Ishikawa (cell line): ENCODE data around the gene GRIA3.

Experiments used
- CEBPB ChIP-seq: IDR thresholded peaks from 2 replicates; pipeline ENCODE4 v1.6.1; 2012
- CREB1 ChIP-seq: IDR thresholded peaks from 2 replicates; pipeline ENCODE4 v1.6.1; 2012; ENCODE audit warnings: low read depth
- EGR1 ChIP-seq: IDR thresholded peaks from 2 replicates; pipeline ENCODE4 v1.6.1; 2012
- EP300 ChIP-seq: IDR thresholded peaks from 2 replicates; pipeline ENCODE4 v1.6.1; 2012; ENCODE audit warnings: borderline replicate concordance
- FOXM1 ChIP-seq: IDR thresholded peaks from 2 replicates; pipeline ENCODE4 v1.6.1; 2012; ENCODE audit warnings: low read depth, borderline replicate concordance
- NFIC ChIP-seq: IDR thresholded peaks from 2 replicates; pipeline ENCODE4 v1.6.1; 2012
- RAD21 ChIP-seq: IDR thresholded peaks from 2 replicates; pipeline ENCODE4 v1.6.1; 2012; ENCODE audit warnings: low read depth
- TAF1 ChIP-seq: IDR thresholded peaks from 2 replicates; pipeline ENCODE4 v1.6.1; 2012; ENCODE audit warnings: low read depth, mild to moderate bottlenecking
- TCF12 ChIP-seq: IDR thresholded peaks from 2 replicates; pipeline ENCODE4 v1.6.1; 2012; ENCODE audit warnings: low read depth
- TEAD4 ChIP-seq: IDR thresholded peaks from 2 replicates; pipeline ENCODE4 v1.6.1; 2012
- YY1 ChIP-seq: IDR thresholded peaks from 2 replicates; pipeline ENCODE4 v1.6.1; 2012; ENCODE audit warnings: low read depth
- ZBTB7A ChIP-seq: IDR thresholded peaks from 2 replicates; pipeline ENCODE4 v1.6.1; 2012; ENCODE audit warnings: low read depth
- TF ChIP-seq, protein P1 (sequence below): IDR thresholded peaks from 2 replicates; pipeline ENCODE4 v1.6.1; 2012
- TF ChIP-seq, protein P2 (sequence below): IDR thresholded peaks from 2 replicates; pipeline ENCODE4 v1.6.1; 2012; ENCODE audit warnings: low read depth, mild to moderate bottlenecking
- TF ChIP-seq, protein P3 (sequence below): IDR thresholded peaks from 2 replicates; pipeline ENCODE4 v1.6.1; 2012

Gene GRIA3

DNA sequence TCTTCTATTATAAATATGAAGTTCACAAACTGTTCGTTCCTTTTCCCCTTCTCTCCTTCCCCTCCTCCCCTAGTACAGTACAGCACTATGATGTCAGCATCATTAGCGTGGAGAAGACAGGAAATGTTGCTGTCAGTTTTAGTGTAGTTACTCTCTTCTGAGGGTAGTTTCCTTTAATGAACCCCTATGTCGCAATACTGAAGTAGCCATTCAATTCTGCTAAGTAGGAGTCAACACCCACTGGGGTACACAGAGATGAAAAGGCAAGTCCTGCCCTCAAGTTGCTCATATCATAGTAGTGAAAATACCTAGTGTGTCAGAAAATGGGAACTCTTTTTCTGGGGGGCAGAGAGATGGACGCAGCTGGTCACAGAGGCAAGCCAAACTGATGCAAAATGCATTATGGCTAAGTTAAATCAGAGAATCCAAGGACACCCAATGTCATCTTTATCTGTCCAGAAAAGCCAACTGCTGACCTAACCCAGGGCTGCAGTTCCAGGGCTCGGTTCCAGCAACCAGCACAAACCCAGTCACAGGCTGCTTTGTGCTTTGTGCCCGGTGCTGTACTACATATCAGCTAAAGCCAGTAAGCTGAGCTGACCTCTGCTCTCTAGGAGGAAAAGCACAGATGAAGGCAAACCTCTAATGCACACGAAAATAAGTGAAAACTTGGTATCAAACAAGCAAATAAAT is 31.5 kb downstream of the GRIA3 start:
- TF ChIP-seq EGR1 = no peak
- TF ChIP-seq FOXM1 = no peak
- TF ChIP-seq TEAD4 = no peak
- no peak for TF ChIP-seq CEBPB
- TF ChIP-seq EP300 = no peak
- TF ChIP-seq, protein P1, sequence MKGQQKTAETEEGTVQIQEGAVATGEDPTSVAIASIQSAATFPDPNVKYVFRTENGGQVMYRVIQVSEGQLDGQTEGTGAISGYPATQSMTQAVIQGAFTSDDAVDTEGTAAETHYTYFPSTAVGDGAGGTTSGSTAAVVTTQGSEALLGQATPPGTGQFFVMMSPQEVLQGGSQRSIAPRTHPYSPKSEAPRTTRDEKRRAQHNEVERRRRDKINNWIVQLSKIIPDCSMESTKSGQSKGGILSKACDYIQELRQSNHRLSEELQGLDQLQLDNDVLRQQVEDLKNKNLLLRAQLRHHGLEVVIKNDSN = no peak
- TF ChIP-seq, protein P2, sequence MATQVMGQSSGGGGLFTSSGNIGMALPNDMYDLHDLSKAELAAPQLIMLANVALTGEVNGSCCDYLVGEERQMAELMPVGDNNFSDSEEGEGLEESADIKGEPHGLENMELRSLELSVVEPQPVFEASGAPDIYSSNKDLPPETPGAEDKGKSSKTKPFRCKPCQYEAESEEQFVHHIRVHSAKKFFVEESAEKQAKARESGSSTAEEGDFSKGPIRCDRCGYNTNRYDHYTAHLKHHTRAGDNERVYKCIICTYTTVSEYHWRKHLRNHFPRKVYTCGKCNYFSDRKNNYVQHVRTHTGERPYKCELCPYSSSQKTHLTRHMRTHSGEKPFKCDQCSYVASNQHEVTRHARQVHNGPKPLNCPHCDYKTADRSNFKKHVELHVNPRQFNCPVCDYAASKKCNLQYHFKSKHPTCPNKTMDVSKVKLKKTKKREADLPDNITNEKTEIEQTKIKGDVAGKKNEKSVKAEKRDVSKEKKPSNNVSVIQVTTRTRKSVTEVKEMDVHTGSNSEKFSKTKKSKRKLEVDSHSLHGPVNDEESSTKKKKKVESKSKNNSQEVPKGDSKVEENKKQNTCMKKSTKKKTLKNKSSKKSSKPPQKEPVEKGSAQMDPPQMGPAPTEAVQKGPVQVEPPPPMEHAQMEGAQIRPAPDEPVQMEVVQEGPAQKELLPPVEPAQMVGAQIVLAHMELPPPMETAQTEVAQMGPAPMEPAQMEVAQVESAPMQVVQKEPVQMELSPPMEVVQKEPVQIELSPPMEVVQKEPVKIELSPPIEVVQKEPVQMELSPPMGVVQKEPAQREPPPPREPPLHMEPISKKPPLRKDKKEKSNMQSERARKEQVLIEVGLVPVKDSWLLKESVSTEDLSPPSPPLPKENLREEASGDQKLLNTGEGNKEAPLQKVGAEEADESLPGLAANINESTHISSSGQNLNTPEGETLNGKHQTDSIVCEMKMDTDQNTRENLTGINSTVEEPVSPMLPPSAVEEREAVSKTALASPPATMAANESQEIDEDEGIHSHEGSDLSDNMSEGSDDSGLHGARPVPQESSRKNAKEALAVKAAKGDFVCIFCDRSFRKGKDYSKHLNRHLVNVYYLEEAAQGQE = no peak
- TF ChIP-seq CREB1 = no peak
- TF ChIP-seq, protein P3, sequence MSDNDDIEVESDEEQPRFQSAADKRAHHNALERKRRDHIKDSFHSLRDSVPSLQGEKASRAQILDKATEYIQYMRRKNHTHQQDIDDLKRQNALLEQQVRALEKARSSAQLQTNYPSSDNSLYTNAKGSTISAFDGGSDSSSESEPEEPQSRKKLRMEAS = no peak
- TF ChIP-seq ZBTB7A = no peak
- TF ChIP-seq TCF12 = no peak
- no peak for TF ChIP-seq NFIC
- TF ChIP-seq YY1 = no peak

DNA sequence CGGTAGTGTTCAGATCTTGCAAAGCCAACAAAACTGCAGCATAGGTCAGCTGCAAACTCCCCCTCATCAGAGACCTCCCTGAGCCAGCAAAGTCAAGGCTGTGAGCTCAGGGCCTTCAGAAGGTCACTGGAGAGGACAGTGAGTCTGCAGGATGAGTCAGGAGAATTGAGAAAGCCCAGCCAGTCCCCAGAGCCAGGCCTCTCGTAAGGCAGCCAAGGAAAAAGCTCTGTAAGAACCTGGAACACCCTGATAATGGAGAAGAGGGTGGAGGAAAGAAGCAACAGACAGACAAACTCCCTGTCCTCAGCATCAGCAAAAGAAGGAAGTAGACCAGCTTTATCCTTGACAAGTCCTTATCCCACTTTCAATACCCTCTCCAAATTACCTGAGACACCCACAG is 33.0 kb downstream of the GRIA3 start:
- TF ChIP-seq, protein P1 = no peak
- no peak for TF ChIP-seq RAD21
- TF ChIP-seq TEAD4 = no peak
- no peak for TF ChIP-seq NFIC
- no peak for TF ChIP-seq EP300
- TF ChIP-seq CREB1 = no peak
- TF ChIP-seq ZBTB7A = no peak
- no peak for TF ChIP-seq TAF1
- no peak for TF ChIP-seq TCF12
- TF ChIP-seq, protein P2 = no peak
- TF ChIP-seq YY1 = no peak
- TF ChIP-seq CEBPB = no peak
- no peak for TF ChIP-seq EGR1
- TF ChIP-seq, protein P3 = no peak
- no peak for TF ChIP-seq FOXM1

DNA sequence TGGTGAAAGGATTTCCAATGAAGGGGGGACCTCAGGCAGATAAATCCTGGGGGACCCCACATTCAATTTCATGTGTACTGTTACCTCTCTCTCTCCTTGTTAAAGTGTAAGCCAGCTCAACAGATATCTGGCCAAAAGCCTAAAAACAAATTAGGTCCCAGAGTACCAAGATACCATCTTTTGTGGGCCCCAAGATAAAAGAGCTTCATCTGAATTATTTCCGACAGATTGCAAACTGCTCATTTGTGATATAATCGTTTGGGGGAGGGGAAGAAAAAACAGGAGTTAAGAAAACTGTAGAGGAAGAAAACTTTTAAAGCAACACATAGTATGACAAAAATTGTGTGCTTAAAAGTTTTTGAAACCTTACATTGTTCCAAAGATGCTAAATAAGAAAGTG is 33.6 kb downstream of the GRIA3 start:
- no peak for TF ChIP-seq TCF12
- TF ChIP-seq, protein P3 = no peak
- TF ChIP-seq TEAD4 = no peak
- TF ChIP-seq YY1 = no peak
- TF ChIP-seq CEBPB = no peak
- TF ChIP-seq ZBTB7A = no peak
- TF ChIP-seq FOXM1 = no peak
- TF ChIP-seq EP300 = no peak
- no peak for TF ChIP-seq EGR1
- TF ChIP-seq CREB1 = no peak
- TF ChIP-seq, protein P2 = no peak

DNA sequence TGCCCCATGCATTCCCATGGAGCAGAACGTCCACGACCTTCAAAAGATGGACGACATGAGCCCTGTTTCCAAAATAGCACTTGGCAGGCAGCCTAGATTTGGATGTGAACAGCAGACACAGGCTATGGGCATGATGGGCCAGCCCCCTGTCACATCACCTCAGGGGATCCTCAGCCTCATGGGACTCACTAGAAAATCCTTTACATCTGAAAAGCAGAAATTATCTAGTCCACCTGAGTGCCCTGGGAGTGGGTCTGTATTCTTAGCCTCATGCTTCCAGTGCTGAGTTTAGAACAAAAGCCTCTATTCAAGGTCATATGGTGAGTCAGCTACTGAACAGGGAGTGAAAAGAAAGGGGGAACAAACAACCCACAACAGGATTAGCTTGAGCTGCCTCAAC is 35.8 kb downstream of the GRIA3 start:
- TF ChIP-seq, protein P3 = no peak
- TF ChIP-seq, protein P2 = no peak
- TF ChIP-seq FOXM1 (no peak), YY1 (no peak)
